VCaP (cell line): ENCODE measurements around the gene RPL23.

Experiments
- H3K27ac ChIP-seq: fragments of 450-650 bp; 2 replicates; pipeline ENCODE4 v1.5.1; 2017
- CTCF ChIP-seq: fragments of 450-650 bp; conservative IDR thresholded peaks from 2 replicates; pipeline ENCODE4 v1.5.1; 2017; ENCODE audit warnings: mild to moderate bottlenecking, moderate library complexity

The RPL23 gene

GRCh38 chr17:38869526-38870258 lies 16.2 kb upstream of the RPL23 start, which contains the start of gene LASP1:
Gene LASP1 (plus strand): TSS chr17:38870058. CDS start chr17:38870190, 132 bp downstream.
- H3K27ac ChIP-seq: peak within 1 kb of the TSS; percentile 70
- no peak; the same call in 1 of the 2 replicates for TF ChIP-seq CTCF

GRCh38 chr17:38868817-38869525 lies 15.4 kb upstream of the RPL23 start:
- peak; percentile 20; the same call in 1 of the 2 replicates for TF ChIP-seq CTCF
- peak overlapping the region; percentile 70 for H3K27ac ChIP-seq

- TF ChIP-seq CTCF: no peak
Observed at GRCh38 chr17:38867968-38868816, 14.7 kb upstream of the RPL23 start.

GRCh38 chr17:38867179-38867967 lies 13.9 kb upstream of the RPL23 start:
- TF ChIP-seq CTCF: no peak
- H3K27ac ChIP-seq: no peak overlapping the region

More at GRCh38 chr17:38867968-38868816, 14.7 kb upstream of the RPL23 start:
- H3K27ac ChIP-seq: no peak overlapping the region

GRCh38 chr17:38864636-38865398 lies 11.3 kb upstream of the RPL23 start:
- H3K27ac ChIP-seq: no peak overlapping the region
- peak; percentile 14; the same call in 1 of the 2 replicates for TF ChIP-seq CTCF

GRCh38 chr17:38861399-38861843 lies 7.9 kb upstream of the RPL23 start:
- H3K27ac ChIP-seq: no peak overlapping the region

More at GRCh38 chr17:38861399-38861843, 7.9 kb upstream of the RPL23 start:
- no peak for TF ChIP-seq CTCF
